H9 (cell line): ENCODE data around the gene ZNF628. TPM values are rescaled to one million over a fixed set of nuclear protein-coding genes. Genes with fewer than 3 reads are reported as not detected.

Source experiments
- DNase-seq: peaks from one replicate; pipeline ENCODE4 v3.0.0-alpha.2; 2017
- H2AFZ ChIP-seq: one replicate; pipeline ENCODE4 v1.6.1; 2013; ENCODE audit warnings: mild to moderate bottlenecking, low read length, control low read depth, moderate library complexity
- H2AK5ac ChIP-seq: 2 replicates; pipeline ENCODE4 v1.6.1; 2013; ENCODE audit warnings: low read length, control low read depth, mixed read lengths; ENCODE audit not compliant: insufficient read length
- H2BK120ac ChIP-seq: one replicate; pipeline ENCODE4 v1.6.1; 2013; ENCODE audit warnings: low read depth, mild to moderate bottlenecking, low read length, control low read depth, inconsistent platforms; ENCODE audit not compliant: poor library complexity, severe bottlenecking
- H2BK12ac ChIP-seq: 2 replicates; pipeline ENCODE4 v1.6.1; 2013; ENCODE audit warnings: low read length, control low read depth, mixed read lengths, low read depth; ENCODE audit not compliant: insufficient read length
- H2BK15ac ChIP-seq: 2 replicates; pipeline ENCODE4 v1.6.1; 2013; ENCODE audit warnings: low read depth, low read length, control low read depth
- H2BK20ac ChIP-seq: one replicate; pipeline ENCODE4 v1.6.1; 2013; ENCODE audit warnings: low read depth, mild to moderate bottlenecking, low read length, control low read depth, inconsistent platforms; ENCODE audit not compliant: poor library complexity, severe bottlenecking
- H2BK5ac ChIP-seq: 2 replicates; pipeline ENCODE4 v1.6.1; 2013; ENCODE audit warnings: low read length, control low read depth, mixed read lengths; ENCODE audit not compliant: insufficient read length
- H3K14ac ChIP-seq: 2 replicates; pipeline ENCODE4 v1.6.1; 2013; ENCODE audit warnings: low read length, control low read depth; ENCODE audit not compliant: insufficient read depth
- H3K18ac ChIP-seq: 2 replicates; pipeline ENCODE4 v1.6.1; 2013; ENCODE audit warnings: low read depth, mild to moderate bottlenecking, mixed read lengths, low read length, control low read depth; ENCODE audit not compliant: insufficient read length
- H3K23ac ChIP-seq: 2 replicates; pipeline ENCODE4 v1.6.1; 2013; ENCODE audit warnings: low read length, control low read depth, mixed read lengths, low read depth; ENCODE audit not compliant: insufficient read length
- H3K23me2 ChIP-seq: 2 replicates; pipeline ENCODE4 v1.6.1; 2013; ENCODE audit warnings: low read depth, mild to moderate bottlenecking, mixed read lengths, low read length, control low read depth; ENCODE audit not compliant: insufficient read length, poor library complexity, severe bottlenecking
- H3K27ac ChIP-seq: 2 replicates; pipeline ENCODE4 v1.5.1; 2013; ENCODE audit warnings: low read length, control low read depth, mixed read lengths, low read depth; ENCODE audit not compliant: insufficient read length
- H3K27me3 ChIP-seq: 2 replicates; pipeline ENCODE4 v1.6.1; 2013; ENCODE audit warnings: low read length, control low read depth, inconsistent platforms; ENCODE audit not compliant: insufficient read depth
- H3K4ac ChIP-seq: 2 replicates; pipeline ENCODE4 v1.6.1; 2013; ENCODE audit warnings: low read depth, mild to moderate bottlenecking, control low read depth, inconsistent platforms, low read length, moderate library complexity
- H3K4me1 ChIP-seq: 2 replicates; pipeline ENCODE4 v1.6.1; 2013; ENCODE audit warnings: low read length, control low read depth, inconsistent platforms; ENCODE audit not compliant: insufficient read depth
- H3K4me2 ChIP-seq: 2 replicates; pipeline ENCODE4 v1.6.1; 2013; ENCODE audit warnings: low read length, control low read depth, mixed read lengths; ENCODE audit not compliant: insufficient read length, insufficient read depth
- H3K56ac ChIP-seq: 2 replicates; pipeline ENCODE4 v1.6.1; 2013; ENCODE audit warnings: low read depth, mild to moderate bottlenecking, mixed read lengths, low read length, control low read depth; ENCODE audit not compliant: insufficient read length
- H3K79me1 ChIP-seq: 2 replicates; pipeline ENCODE4 v1.6.1; 2013; ENCODE audit warnings: low read depth, mild to moderate bottlenecking, moderate library complexity, low read length, control low read depth, inconsistent platforms; ENCODE audit not compliant: insufficient read depth, poor library complexity, severe bottlenecking
- H3K79me2 ChIP-seq: 2 replicates; pipeline ENCODE4 v1.6.1; 2013; ENCODE audit warnings: low read length, control low read depth, inconsistent platforms; ENCODE audit not compliant: insufficient read depth
- H3K9ac ChIP-seq: 2 replicates; pipeline ENCODE4 v1.6.1; 2013; ENCODE audit warnings: low read length, control low read depth, mixed read lengths; ENCODE audit not compliant: insufficient read length; ENCODE audit errors: extremely low read depth
- H3K9me3 ChIP-seq: one replicate; pipeline ENCODE4 v1.6.1; 2013; ENCODE audit warnings: low read depth, low read length, inconsistent platforms; ENCODE audit not compliant: control insufficient read depth
- H3T11ph ChIP-seq: one replicate; pipeline ENCODE4 v1.6.1; 2013; ENCODE audit warnings: mild to moderate bottlenecking, low read length, control low read depth, inconsistent platforms
- H4K20me1 ChIP-seq: one replicate; pipeline ENCODE4 v1.6.1; 2013; ENCODE audit not compliant: control insufficient read depth, insufficient read length, insufficient read depth
- H4K5ac ChIP-seq: 2 replicates; pipeline ENCODE4 v1.6.1; 2013; ENCODE audit warnings: low read depth, mild to moderate bottlenecking, mixed read lengths, low read length, control low read depth; ENCODE audit not compliant: insufficient read length
- H4K8ac ChIP-seq: replicated peaks from 2 replicates; pipeline ENCODE4 v1.6.1; 2013; ENCODE audit warnings: low read length, control low read depth, mixed read lengths, low read depth; ENCODE audit not compliant: insufficient read length
- H4K91ac ChIP-seq: 2 replicates; pipeline ENCODE4 v1.6.1; 2013; ENCODE audit warnings: low read depth, mild to moderate bottlenecking, moderate library complexity, mixed read lengths, low read length, control low read depth; ENCODE audit not compliant: insufficient read length
- H3K27ac Mint-ChIP-seq, 3 experiments: 2 replicates in 2 of 3; 3 replicates in 1 of 3; pipeline ENCODE4 v1.8.0; 2020 to 2021; ENCODE audit warnings: mixed read lengths in 3 of 3, mild to moderate bottlenecking in 1 of 3, moderate library complexity in 1 of 3
- H3K27me3 Mint-ChIP-seq: 2 replicates; pipeline ENCODE4 v1.8.0; 2021; ENCODE audit warnings: low read depth, mild to moderate bottlenecking, moderate library complexity, mixed read lengths
- H3K36me3 Mint-ChIP-seq, 3 experiments: 2 replicates in 2 of 3; 3 replicates in 1 of 3; pipeline ENCODE4 v1.8.0; 2020 to 2021; ENCODE audit warnings: low read depth in 3 of 3, mixed read lengths in 3 of 3; ENCODE audit not compliant: insufficient read depth in 1 of 3
- H3K4me1 Mint-ChIP-seq, 2 experiments: 2 replicates each; pipeline ENCODE4 v1.8.0; 2020; ENCODE audit warnings: mixed read lengths in 2 of 2
- H3K4me3 Mint-ChIP-seq, 2 experiments: 2 replicates in 1 of 2; 3 replicates in 1 of 2; pipeline ENCODE4 v1.8.0; 2020 to 2021; ENCODE audit warnings: mild to moderate bottlenecking in 2 of 2, mixed read lengths in 2 of 2, moderate library complexity in 1 of 2
- H3K9me3 Mint-ChIP-seq, 2 experiments: 2 replicates in 1 of 2; 3 replicates in 1 of 2; pipeline ENCODE4 v1.8.0; 2020; ENCODE audit warnings: mild to moderate bottlenecking in 2 of 2, mixed read lengths in 2 of 2, moderate library complexity in 1 of 2
- WGBS: extraction: QIAGEN DNeasy Blood & Tissue Kit; methylation state at CpG from one replicate; pipeline ENCODE4 v1.1.7; 2013; ENCODE audit warnings: missing lambda C conversion rate, low lambda C conversion rate, mixed read lengths; ENCODE audit not compliant: insufficient read length; ENCODE audit errors: extremely low coverage; 5-methylcytosine and 5-hydroxymethylcytosine counted together
- total RNA-seq: library from RNA; stranded (reverse); gene quantifications from 2 replicates; pipeline ENCODE4 v1.2.1, GENCODE V29; 2021
- TF ChIP-seq, protein P1 (sequence below): fragments of 200-600 bp; sonication (generic); conservative IDR thresholded peaks from 3 replicates; pipeline ENCODE4 v1.8.0; 2021; ENCODE audit warnings: antibody characterized with exemption, mild to moderate bottlenecking

ZNF628 gene
- total RNA-seq, 1 experiment from 2014 or later = 16.6 TPM

DNA sequence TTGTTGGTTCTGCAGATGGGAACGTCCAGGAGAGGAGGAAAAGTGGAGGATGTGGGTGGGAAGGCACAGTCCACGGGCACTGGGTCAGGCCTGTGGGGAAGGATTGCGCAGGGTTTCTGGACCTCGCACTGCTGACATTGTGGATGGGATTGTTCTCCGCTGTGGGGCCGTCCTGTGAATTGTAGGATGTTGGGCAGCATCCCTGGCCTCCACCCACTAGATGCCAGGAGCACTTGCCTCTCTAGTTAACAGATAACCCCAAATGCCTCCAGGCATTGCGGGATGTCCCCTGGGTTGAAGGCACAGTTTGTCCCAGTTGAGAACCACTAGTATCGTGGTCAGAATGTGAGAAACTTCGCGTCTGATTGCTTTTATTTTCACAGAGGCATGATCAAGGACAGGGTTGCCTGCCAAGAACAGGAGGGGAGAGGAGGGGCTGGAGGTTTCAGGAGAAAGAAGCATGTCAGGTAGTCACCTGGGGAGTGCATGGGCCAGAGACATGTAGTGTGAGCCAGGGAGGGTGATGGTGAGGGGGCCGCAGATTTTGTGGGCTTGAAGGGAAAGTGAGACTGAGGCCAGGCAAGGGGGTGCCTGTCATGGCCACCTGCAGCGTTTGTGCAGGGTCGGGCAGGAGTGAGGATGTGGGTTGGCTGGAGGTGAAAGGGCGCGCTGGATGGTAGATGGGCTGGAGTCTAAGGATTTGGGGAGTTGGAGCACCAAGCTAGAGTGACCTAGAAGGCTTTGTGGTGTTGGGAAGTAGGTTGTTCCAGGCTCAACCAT lies 3.2 kb downstream of the ZNF628 start:
- Histone ChIP-seq H3K23me2 (peaks cover 5% of the 10 kb centered on the region), H3K27me3 (no peaks in the 10 kb centered on the region), H2BK120ac (no peak overlapping the region), H4K8ac (no peak overlapping the region), H3K9ac (no peak overlapping the region), H3K4ac (no peak overlapping the region), H3K14ac (no peak overlapping the region), H2BK15ac (no peak overlapping the region), H3K4me2 (no peak overlapping the region), H3K9me3 (no peaks in the 10 kb centered on the region), H3K79me2 (no peaks in the 10 kb centered on the region), H4K5ac (no peak overlapping the region), H2AFZ (no peak overlapping the region), H3K27ac (no peak overlapping the region), H3K18ac (no peak overlapping the region), H4K91ac (no peak overlapping the region), H2BK12ac (no peak overlapping the region), H3K23ac (no peak overlapping the region), H3T11ph (no peak overlapping the region), H3K4me1 (no peaks in the 10 kb centered on the region), H2AK5ac (no peak overlapping the region), H2BK20ac (no peak overlapping the region), H4K20me1 (no peaks in the 10 kb centered on the region), H2BK5ac (no peak overlapping the region), H3K56ac (no peak overlapping the region), H3K79me1 (no peaks in the 10 kb centered on the region)
- Mint-ChIP-seq H3K4me3 (peak overlapping the region; percentile 2 to 22; a peak in 3 of 5 replicates), H3K27ac (peak overlapping the region; percentile 15 to 22 (median 17); a peak in 5 of 7 replicates), H3K27me3 (no peaks in the 10 kb centered on the region), H3K9me3 (no peaks in the 10 kb centered on the region), H3K4me1 (peaks cover 13 to 46% of the 10 kb centered on the region in 2 experiments), H3K36me3 (peaks cover 2 to 19% (median 3%) of the 10 kb centered on the region in 3 experiments; a peak in 6 of 7 replicates)
- DNase-seq = no peak
- no CpG with 5 or more reads among the region's 15 CpGs for WGBS
- TF ChIP-seq, protein P1, sequence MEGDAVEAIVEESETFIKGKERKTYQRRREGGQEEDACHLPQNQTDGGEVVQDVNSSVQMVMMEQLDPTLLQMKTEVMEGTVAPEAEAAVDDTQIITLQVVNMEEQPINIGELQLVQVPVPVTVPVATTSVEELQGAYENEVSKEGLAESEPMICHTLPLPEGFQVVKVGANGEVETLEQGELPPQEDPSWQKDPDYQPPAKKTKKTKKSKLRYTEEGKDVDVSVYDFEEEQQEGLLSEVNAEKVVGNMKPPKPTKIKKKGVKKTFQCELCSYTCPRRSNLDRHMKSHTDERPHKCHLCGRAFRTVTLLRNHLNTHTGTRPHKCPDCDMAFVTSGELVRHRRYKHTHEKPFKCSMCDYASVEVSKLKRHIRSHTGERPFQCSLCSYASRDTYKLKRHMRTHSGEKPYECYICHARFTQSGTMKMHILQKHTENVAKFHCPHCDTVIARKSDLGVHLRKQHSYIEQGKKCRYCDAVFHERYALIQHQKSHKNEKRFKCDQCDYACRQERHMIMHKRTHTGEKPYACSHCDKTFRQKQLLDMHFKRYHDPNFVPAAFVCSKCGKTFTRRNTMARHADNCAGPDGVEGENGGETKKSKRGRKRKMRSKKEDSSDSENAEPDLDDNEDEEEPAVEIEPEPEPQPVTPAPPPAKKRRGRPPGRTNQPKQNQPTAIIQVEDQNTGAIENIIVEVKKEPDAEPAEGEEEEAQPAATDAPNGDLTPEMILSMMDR = no peak
